DOHH2 (cell line): ENCODE data around the gene NKX2-3.

Source experiments
- EZH2phosphoT487 ChIP-seq: fragments of 200-600 bp; sonication (generic); IDR thresholded peaks from 2 replicates; pipeline ENCODE4 v1.6.1; 2017; ENCODE audit warnings: borderline replicate concordance, mild to moderate bottlenecking, antibody characterized with exemption, low read length, moderate library complexity, mixed read lengths
- TF ChIP-seq, protein P1 (sequence below): fragments of 200-600 bp; sonication (generic); IDR thresholded peaks from one replicate; pipeline ENCODE4 v1.5.1; 2014; ENCODE audit warnings: antibody characterized with exemption, mild to moderate bottlenecking, low read depth, low read length; ENCODE audit not compliant: poor library complexity, severe bottlenecking

- no peak for TF ChIP-seq EZH2phosphoT487
- TF ChIP-seq, protein P1, sequence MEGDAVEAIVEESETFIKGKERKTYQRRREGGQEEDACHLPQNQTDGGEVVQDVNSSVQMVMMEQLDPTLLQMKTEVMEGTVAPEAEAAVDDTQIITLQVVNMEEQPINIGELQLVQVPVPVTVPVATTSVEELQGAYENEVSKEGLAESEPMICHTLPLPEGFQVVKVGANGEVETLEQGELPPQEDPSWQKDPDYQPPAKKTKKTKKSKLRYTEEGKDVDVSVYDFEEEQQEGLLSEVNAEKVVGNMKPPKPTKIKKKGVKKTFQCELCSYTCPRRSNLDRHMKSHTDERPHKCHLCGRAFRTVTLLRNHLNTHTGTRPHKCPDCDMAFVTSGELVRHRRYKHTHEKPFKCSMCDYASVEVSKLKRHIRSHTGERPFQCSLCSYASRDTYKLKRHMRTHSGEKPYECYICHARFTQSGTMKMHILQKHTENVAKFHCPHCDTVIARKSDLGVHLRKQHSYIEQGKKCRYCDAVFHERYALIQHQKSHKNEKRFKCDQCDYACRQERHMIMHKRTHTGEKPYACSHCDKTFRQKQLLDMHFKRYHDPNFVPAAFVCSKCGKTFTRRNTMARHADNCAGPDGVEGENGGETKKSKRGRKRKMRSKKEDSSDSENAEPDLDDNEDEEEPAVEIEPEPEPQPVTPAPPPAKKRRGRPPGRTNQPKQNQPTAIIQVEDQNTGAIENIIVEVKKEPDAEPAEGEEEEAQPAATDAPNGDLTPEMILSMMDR, result no peak
These were observed 26.3 kb upstream of the NKX2-3 start for GRCh38 chr10:99506416-99506815.
